Kidney (tissue), 14 donors: ENCODE results near the gene ACVRL1. TPM values are rescaled to one million over a fixed set of nuclear protein-coding genes. Genes with fewer than 3 reads are reported as not detected.
A peak's percentile ranks its signal among the peaks of the same experiment; 100 is the strongest.

Experiments
- DNase-seq, 5 donors: peaks; one replicate each; pipeline ENCODE4 v3.0.0-alpha.2; 2013 to 2020
- FAIRE-seq: peaks from 2 replicates; lab custom pipeline; 2012; peaks lifted over from hg19 to GRCh38; lab: Jason Lieb, UNC
- H3K27ac ChIP-seq, 2 donors: one replicate each; pipeline ENCODE4 v1.7.0; 2013; ENCODE audit warnings: low read depth in 2 of 2, low read length in 2 of 2, inconsistent platforms in 1 of 2
- H3K27me3 ChIP-seq: one replicate; pipeline ENCODE4 v1.7.1; 2013; ENCODE audit warnings: low read length, inconsistent platforms; ENCODE audit not compliant: control insufficient read depth, insufficient read depth
- H3K36me3 ChIP-seq, 3 donors: one replicate each; pipeline versions ENCODE4 v1.7.0 to v1.7.1; 2013; ENCODE audit warnings: low read length in 3 of 3, control low read depth in 1 of 3, inconsistent platforms in 1 of 3; ENCODE audit not compliant: insufficient read depth in 3 of 3, control insufficient read depth in 2 of 3
- H3K4me1 ChIP-seq, 3 donors: one replicate each; pipeline versions ENCODE4 v1.7.0 to v1.7.1; 2013; ENCODE audit warnings: low read length in 3 of 3, inconsistent platforms in 1 of 3, low read depth in 1 of 3; ENCODE audit not compliant: control insufficient read depth in 2 of 3, insufficient read depth in 2 of 3
- H3K4me3 ChIP-seq, 3 donors: one replicate each; pipeline versions ENCODE4 v1.7.0 to v1.8.1; 2013; ENCODE audit warnings: low read length in 3 of 3, control low read depth in 1 of 3, inconsistent platforms in 1 of 3
- H3K9ac ChIP-seq, 3 donors: one replicate each; pipeline versions ENCODE4 v1.7.0 to v1.7.1; 2013; ENCODE audit warnings: low read length in 3 of 3, control low read depth in 1 of 3, inconsistent platforms in 1 of 3
- H3K9me3 ChIP-seq, 3 donors: one replicate each; pipeline versions ENCODE4 v1.7.0 to v1.7.1; 2013; ENCODE audit warnings: low read length in 3 of 3, control low read depth in 1 of 3, inconsistent platforms in 1 of 3; ENCODE audit not compliant: control insufficient read depth in 2 of 3, insufficient read depth in 1 of 3
- CTCF ChIP-seq: IDR thresholded peaks from 3 replicates; pipeline ENCODE4 v1.5.1; 2012; ENCODE audit warnings: mild to moderate bottlenecking, moderate library complexity, borderline replicate concordance; ENCODE audit not compliant: insufficient read depth; ENCODE audit errors: extremely low read depth
- intact Hi-C: fragments of 100-400 bp; cut with DNase I; formaldehyde crosslinking; loops from one replicate; pipeline ENCODE4 v1.11.1; 2022
- polyA plus RNA-seq: library from polyadenylated mRNA; stranded (reverse); fragments of 350-450 nt; fragmentation: Illumina TruSeq; extraction: RNeasy Lipid Tissue Mini Kit (QIAGEN cat#74804); gene quantifications from one replicate; pipeline ENCODE4 v1.2.3, GENCODE V29; 2014; ENCODE audit warnings: low read depth, low replicate concordance; ENCODE audit not compliant: insufficient read depth
- total RNA-seq: library from RNA; stranded (reverse); fragmentation: NEBNext Ultra II Directional; extraction: Animal tissue kit (Norgen Biotek cat#: 25700); gene quantifications from one replicate; pipeline ENCODE4 v1.2.1, GENCODE V29; 2021
- donor health status: control.
- donor health status: control.
- donor health status: control.
- donor health status: control.
- donor health status: control.
- donor health status: DM: yes; HTN: yes; CAD: no.
- donor health status: Normal renal cell carcinoma (clear cell type).

ACVRL1 gene
- total and polyA plus RNA-seq, 2 donors from 2014 or later, result 29.1 to 88.4 TPM

DNA sequence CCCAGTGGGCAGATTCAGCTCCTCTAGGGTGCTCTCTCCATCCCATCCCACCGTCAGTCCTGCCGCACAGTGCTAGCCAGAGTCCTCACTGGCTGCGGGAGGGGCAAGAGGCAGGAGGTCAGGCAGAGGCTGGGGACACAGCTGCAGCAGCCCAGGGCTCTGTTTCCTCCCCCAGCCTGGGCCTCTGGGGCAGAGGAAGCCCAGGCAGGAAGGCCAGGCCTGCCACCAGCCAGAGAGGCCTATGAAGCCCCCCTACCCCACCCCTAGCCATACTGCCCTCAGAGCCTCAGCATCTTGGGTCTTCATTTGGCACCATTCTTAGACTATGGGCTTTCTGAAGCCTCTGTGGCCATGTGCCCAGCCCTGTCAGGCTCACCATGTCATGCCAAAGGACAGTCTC lies 3.4 kb downstream of the ACVRL1 start:
- peak overlapping the region; percentile 63 to 66 for H3K27ac ChIP-seq
- peaks cover 5 to 23% (median 10%) of the 10 kb centered on the region in 3 donors for H3K4me1 ChIP-seq
- H3K9ac ChIP-seq, result peak overlapping the region in 1 of 3 donors; percentile 12
- peak overlapping the region in 1 of 3 donors; percentile 12 for H3K4me3 ChIP-seq
- TF ChIP-seq CTCF, result no peak
- no peaks in the 10 kb centered on the region for H3K27me3 ChIP-seq
- FAIRE-seq (no peak), DNase-seq (peak in 1 of 5 donors; percentile 38)
- no peaks in the 10 kb centered on the region for H3K9me3 ChIP-seq
- intact Hi-C loops, result no loop called here
- H3K36me3 ChIP-seq, result peaks cover 0 to 2% (median 0%) of the 10 kb centered on the region in 3 donors

- peak overlapping the region in 1 of 3 donors; percentile 41 for H3K4me3 ChIP-seq
- peak overlapping the region; percentile 32 to 63 for H3K27ac ChIP-seq
- DNase-seq (peak in 1 of 5 donors; percentile 25), FAIRE-seq (no peak)
- intact Hi-C loops, result no loop called here
- H3K36me3 ChIP-seq, result peaks cover 0 to 5% (median 0%) of the 10 kb centered on the region in 3 donors
- no peaks in the 10 kb centered on the region for H3K27me3 ChIP-seq
- H3K9me3 ChIP-seq, result no peaks in the 10 kb centered on the region
- peak overlapping the region in 1 of 3 donors; percentile 12 for H3K9ac ChIP-seq
- TF ChIP-seq CTCF, result no peak
- peaks cover 3 to 21% (median 10%) of the 10 kb centered on the region in 3 donors for H3K4me1 ChIP-seq
Observed at GRCh38 chr12:51911307-51911706, 4.0 kb downstream of the ACVRL1 start.

- Histone ChIP-seq H3K9ac (no peak overlapping the region), H3K27me3 (no peaks in the 10 kb centered on the region), H3K4me3 (peak overlapping the region in 1 of 3 donors; percentile 41), H3K9me3 (no peaks in the 10 kb centered on the region), H3K4me1 (peaks cover 3 to 20% (median 10%) of the 10 kb centered on the region in 3 donors), H3K27ac (peak overlapping the region; percentile 48 to 63), H3K36me3 (peaks cover 0 to 5% (median 0%) of the 10 kb centered on the region in 3 donors)
- DNase-seq, result peak in 3 of 5 donors; percentile 54 to 78 (median 72)
- intact Hi-C loops, result no loop called here
- TF ChIP-seq CTCF, result no peak
- no peak for FAIRE-seq
Observed at GRCh38 chr12:51911788-51912711, 4.7 kb downstream of the ACVRL1 start.
